ENCODE results near the gene ANKS1A. TPM values are rescaled to one million over a fixed set of nuclear protein-coding genes. Genes with fewer than 3 reads are reported as not detected.

The ANKS1A gene
- total RNA-seq, 3 donors from 2014 or later (not counting 1 experiment from before 2014, with no cell fraction given): 10.4 to 11.5 (median 10.9) TPM

DNA sequence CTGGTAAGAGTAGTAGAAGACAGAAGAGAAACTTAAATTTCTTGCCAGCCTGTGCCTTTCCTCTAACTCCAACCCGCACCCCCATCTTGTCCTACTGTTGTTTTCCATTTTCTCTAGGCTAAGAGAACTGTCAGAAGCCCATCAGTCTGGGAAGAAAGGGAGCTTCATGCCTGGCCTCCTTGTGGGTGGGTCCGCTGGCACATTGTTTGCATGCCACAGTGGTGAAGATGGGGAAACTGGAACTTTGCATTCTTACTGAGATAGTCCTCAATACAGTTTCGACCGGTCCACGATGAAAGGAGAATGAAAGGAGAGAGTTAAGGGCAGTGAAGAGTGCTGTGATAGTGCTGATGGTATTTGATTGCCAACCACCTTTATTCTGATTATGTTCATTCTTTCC is 149.0 kb downstream of the ANKS1A start:
- Histone ChIP-seq H3K9me3 (ENCODE audit: control insufficient read depth, insufficient read depth, low read length) (no peaks in the 10 kb centered on the region), H3K4me1 (ENCODE audit: control insufficient read depth, insufficient read depth, low read length) (peaks cover 5% of the 10 kb centered on the region), H3K4me3 (ENCODE audit: low read length) (no peak overlapping the region), H3K27ac (ENCODE audit: low read length) (no peak overlapping the region), H3K27me3 (ENCODE audit: control insufficient read depth, insufficient read depth, low read length) (no peaks in the 10 kb centered on the region), H3K36me3 (ENCODE audit: control insufficient read depth, insufficient read depth, low read length) (no peaks in the 10 kb centered on the region)
- intact Hi-C loops (cut with micrococcal nuclease): no loop called here
- Mint-ChIP-seq H3K27ac (no peak overlapping the region), H3K9me3 (no peaks in the 10 kb centered on the region), H3K27me3 (ENCODE audit: low read depth in 2 of 2) (no peaks in the 10 kb centered on the region), H3K4me3 (no peak overlapping the region), H3K4me1 (peaks cover 4 to 6% of the 10 kb centered on the region in 2 donors), H3K36me3 (no peaks in the 10 kb centered on the region)
- TF ChIP-seq, protein P1, sequence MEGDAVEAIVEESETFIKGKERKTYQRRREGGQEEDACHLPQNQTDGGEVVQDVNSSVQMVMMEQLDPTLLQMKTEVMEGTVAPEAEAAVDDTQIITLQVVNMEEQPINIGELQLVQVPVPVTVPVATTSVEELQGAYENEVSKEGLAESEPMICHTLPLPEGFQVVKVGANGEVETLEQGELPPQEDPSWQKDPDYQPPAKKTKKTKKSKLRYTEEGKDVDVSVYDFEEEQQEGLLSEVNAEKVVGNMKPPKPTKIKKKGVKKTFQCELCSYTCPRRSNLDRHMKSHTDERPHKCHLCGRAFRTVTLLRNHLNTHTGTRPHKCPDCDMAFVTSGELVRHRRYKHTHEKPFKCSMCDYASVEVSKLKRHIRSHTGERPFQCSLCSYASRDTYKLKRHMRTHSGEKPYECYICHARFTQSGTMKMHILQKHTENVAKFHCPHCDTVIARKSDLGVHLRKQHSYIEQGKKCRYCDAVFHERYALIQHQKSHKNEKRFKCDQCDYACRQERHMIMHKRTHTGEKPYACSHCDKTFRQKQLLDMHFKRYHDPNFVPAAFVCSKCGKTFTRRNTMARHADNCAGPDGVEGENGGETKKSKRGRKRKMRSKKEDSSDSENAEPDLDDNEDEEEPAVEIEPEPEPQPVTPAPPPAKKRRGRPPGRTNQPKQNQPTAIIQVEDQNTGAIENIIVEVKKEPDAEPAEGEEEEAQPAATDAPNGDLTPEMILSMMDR (IDR thresholded peaks at IDR 0.05): no peak
- no peak for ATAC-seq
- DNase-seq: no peak
- WGBS (ENCODE audit: insufficient coverage): 98% methylated on average over 4 of the region's 5 CpGs

DNA sequence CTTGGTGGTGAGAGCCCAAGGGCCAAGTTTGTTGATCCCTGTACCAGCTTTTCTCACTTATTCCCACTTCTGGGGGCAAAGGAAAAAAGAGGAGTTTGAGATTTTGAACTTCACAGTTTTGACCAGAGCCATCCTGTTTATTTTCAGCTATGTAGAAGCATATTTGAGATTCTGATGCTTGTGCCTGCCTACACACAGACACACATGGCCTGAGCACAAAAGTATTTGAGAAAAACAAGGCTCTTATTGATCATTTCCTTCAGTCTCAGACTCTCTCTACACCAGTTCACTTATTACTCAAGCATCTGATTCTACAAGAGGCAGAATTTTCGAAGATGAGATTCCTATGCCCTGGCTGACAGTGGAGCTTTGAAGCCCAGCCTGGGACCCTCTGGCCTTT is 151.3 kb downstream of the ANKS1A start:
- intact Hi-C loops (cut with micrococcal nuclease): no loop called here
- peaks cover 4 to 6% of the 10 kb centered on the region in 2 donors for H3K4me1 Mint-ChIP-seq
- H3K36me3 Mint-ChIP-seq: no peaks in the 10 kb centered on the region
- no peak overlapping the region for H3K4me3 Mint-ChIP-seq
- no peak overlapping the region for H3K4me3 ChIP-seq (ENCODE audit: low read length)
- H3K27me3 ChIP-seq (ENCODE audit: control insufficient read depth, insufficient read depth, low read length): no peaks in the 10 kb centered on the region
- TF ChIP-seq, protein P1 (IDR thresholded peaks at IDR 0.05): no peak
- 96% methylated on average over 1 of the region's 1 CpG for WGBS (ENCODE audit: insufficient coverage)
- DNase-seq (no peak), ATAC-seq (no peak)
- H3K4me1 ChIP-seq (ENCODE audit: control insufficient read depth, insufficient read depth, low read length): peaks cover 4% of the 10 kb centered on the region
- H3K9me3 ChIP-seq (ENCODE audit: control insufficient read depth, insufficient read depth, low read length): no peaks in the 10 kb centered on the region
- no peaks in the 10 kb centered on the region for H3K9me3 Mint-ChIP-seq
- no peak overlapping the region for H3K27ac Mint-ChIP-seq
- H3K27ac ChIP-seq (ENCODE audit: low read length): no peak overlapping the region
- no peaks in the 10 kb centered on the region for H3K27me3 Mint-ChIP-seq (ENCODE audit: low read depth in 2 of 2)
- H3K36me3 ChIP-seq (ENCODE audit: control insufficient read depth, insufficient read depth, low read length): no peaks in the 10 kb centered on the region

DNA sequence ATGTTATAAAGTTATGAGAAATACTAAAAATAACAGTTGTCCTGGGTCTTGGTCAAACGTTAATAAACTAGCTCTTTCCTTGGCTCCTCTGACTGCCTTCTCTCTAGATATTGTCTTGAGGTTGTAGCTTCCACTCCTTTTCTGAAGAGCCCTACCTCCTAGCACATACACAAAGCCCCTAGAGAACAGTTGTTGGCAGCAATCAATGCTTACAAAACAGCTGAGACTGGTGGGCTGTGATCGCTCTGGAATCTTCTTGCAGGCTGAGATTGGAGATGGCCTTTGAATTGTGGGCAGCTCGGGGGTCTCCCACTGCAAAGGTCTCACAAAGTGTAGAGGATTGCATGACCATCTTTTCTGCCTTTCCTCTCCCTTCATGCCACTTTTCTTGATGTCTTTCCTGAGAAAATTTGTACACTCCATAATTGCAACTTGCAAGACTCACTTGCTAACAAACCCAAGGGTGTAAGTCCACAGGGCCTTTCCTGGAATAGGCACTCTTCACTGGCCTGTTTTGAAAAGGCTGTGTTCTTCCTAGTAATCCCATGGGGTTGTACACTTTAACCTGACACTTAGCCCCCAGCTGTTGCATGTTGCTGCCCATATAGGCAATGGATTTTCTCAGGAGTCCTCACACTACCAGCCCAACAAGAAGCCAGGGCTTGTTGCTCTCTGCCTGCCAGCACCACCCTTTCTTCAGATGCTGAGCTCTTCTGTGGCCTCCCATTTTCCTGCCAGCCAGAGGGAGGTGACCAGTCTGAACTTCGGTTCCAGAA is 152.2 kb downstream of the ANKS1A start:
- Histone ChIP-seq H3K9me3 (ENCODE audit: control insufficient read depth, insufficient read depth, low read length) (no peaks in the 10 kb centered on the region), H3K4me1 (ENCODE audit: control insufficient read depth, insufficient read depth, low read length) (no peaks in the 10 kb centered on the region), H3K27me3 (ENCODE audit: control insufficient read depth, insufficient read depth, low read length) (no peaks in the 10 kb centered on the region), H3K4me3 (ENCODE audit: low read length) (no peak overlapping the region), H3K36me3 (ENCODE audit: control insufficient read depth, insufficient read depth, low read length) (no peaks in the 10 kb centered on the region), H3K27ac (ENCODE audit: low read length) (no peak overlapping the region)
- H3K27me3 Mint-ChIP-seq (ENCODE audit: low read depth in 2 of 2): no peaks in the 10 kb centered on the region
- no peak overlapping the region for H3K4me3 Mint-ChIP-seq
- DNase-seq (no peak), ATAC-seq (no peak)
- H3K9me3 Mint-ChIP-seq: no peaks in the 10 kb centered on the region
- intact Hi-C loops (cut with micrococcal nuclease): no loop called here
- peaks cover 0 to 4% of the 10 kb centered on the region in 2 donors for H3K4me1 Mint-ChIP-seq
- TF ChIP-seq, protein P1 (IDR thresholded peaks at IDR 0.05): no peak
- 90% methylated on average over 4 of the region's 4 CpGs for WGBS (ENCODE audit: insufficient coverage)
- H3K36me3 Mint-ChIP-seq: no peaks in the 10 kb centered on the region
- H3K27ac Mint-ChIP-seq: no peak overlapping the region

Data from natural killer cell (primary cell).